Measurements from ENCODE around the gene NFE2L2.

GRCh38 chr2:177217247-177217843 is 47.2 kb downstream of the NFE2L2 start:
- no peak for TF ChIP-seq CTCF (IDR thresholded peaks at IDR 0.05; ENCODE audit: extremely low read depth in 1 of 2, insufficient read depth in 1 of 2, low read depth in 1 of 2, low read length in 2 of 2)
- TF ChIP-seq POLR2AphosphoS5 (IDR thresholded peaks at IDR 0.05; ENCODE audit: insufficient read depth, low read depth, low read length): no peak
- no peak for TF ChIP-seq FOS (IDR thresholded peaks at IDR 0.05; ENCODE audit: borderline replicate concordance, insufficient read depth, low read length)
- no peak for TF ChIP-seq EZH2 (IDR thresholded peaks at IDR 0.05; ENCODE audit: borderline replicate concordance, low read depth, low read length, severe bottlenecking)
- TF ChIP-seq POLR2A (IDR thresholded peaks at IDR 0.05; ENCODE audit: low read depth, low read length): no peak
- TF ChIP-seq MAX (IDR thresholded peaks at IDR 0.05; ENCODE audit: insufficient read depth, insufficient read length): no peak
- TF ChIP-seq GATA2 (IDR thresholded peaks at IDR 0.05; ENCODE audit: insufficient read depth, insufficient read length, low read depth, low read length): no peak
- TF ChIP-seq JUN (IDR thresholded peaks at IDR 0.05; ENCODE audit: borderline replicate concordance, insufficient read depth, insufficient read length, low read depth): no peak
